Gastrocnemius medialis (tissue), 4 donors: ENCODE data around the gene CBLL1.

Experiments
- POLR2A ChIP-seq, 2 donors: fragments of 450-650 bp; IDR thresholded peaks; one replicate each; pipeline ENCODE4 v1.6.1; 2017; ENCODE audit warnings: antibody characterized with exemption in 2 of 2, mild to moderate bottlenecking in 2 of 2, moderate library complexity in 2 of 2
- TF ChIP-seq, protein P1 (sequence below), 5 experiments: fragments of 450-650 bp in 3 of 5; fragments of 200-600 bp in 2 of 5; sonication (generic) in 2 of 5; IDR thresholded peaks in 4 of 5; conservative IDR thresholded peaks in 1 of 5; 1 replicate in 4 of 5; 2 replicates in 1 of 5; pipeline ENCODE4 v1.5.1; 2016 to 2019; ENCODE audit warnings: antibody characterized with exemption in 5 of 5, mild to moderate bottlenecking in 3 of 5, moderate library complexity in 3 of 5

DNA sequence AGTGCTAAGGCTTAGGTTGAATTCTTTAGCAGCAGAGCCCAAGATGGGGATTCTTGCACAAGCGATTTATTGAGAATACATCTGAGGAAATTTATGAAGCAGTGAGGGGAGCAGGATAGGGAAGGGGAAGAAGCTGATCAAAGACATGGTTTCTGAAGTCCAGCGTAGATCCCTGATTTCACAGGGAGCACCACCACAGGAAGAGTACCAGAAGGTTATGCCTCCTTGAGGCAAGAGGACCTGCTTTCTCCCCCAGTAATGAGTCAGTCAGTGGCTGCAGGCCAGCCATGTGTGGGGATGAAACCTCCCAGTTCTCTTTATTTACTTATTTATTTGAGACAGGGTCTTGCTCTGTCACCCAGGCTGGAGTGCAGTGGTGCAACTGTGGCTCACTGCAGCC is 35.0 kb upstream of the CBLL1 start:
- TF ChIP-seq, protein P1, sequence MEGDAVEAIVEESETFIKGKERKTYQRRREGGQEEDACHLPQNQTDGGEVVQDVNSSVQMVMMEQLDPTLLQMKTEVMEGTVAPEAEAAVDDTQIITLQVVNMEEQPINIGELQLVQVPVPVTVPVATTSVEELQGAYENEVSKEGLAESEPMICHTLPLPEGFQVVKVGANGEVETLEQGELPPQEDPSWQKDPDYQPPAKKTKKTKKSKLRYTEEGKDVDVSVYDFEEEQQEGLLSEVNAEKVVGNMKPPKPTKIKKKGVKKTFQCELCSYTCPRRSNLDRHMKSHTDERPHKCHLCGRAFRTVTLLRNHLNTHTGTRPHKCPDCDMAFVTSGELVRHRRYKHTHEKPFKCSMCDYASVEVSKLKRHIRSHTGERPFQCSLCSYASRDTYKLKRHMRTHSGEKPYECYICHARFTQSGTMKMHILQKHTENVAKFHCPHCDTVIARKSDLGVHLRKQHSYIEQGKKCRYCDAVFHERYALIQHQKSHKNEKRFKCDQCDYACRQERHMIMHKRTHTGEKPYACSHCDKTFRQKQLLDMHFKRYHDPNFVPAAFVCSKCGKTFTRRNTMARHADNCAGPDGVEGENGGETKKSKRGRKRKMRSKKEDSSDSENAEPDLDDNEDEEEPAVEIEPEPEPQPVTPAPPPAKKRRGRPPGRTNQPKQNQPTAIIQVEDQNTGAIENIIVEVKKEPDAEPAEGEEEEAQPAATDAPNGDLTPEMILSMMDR (IDR thresholded peaks at IDR 0.05 in 4 of 5, conservative IDR thresholded peaks at IDR 0.05 in 1 of 5) = no peak
- no peak for TF ChIP-seq POLR2A (IDR thresholded peaks at IDR 0.05)
